GM21825 (cell line): ENCODE measurements around the gene CCDC57.
"Not testable (repeated sequence)": the region's sequence is repeated elsewhere in the genome, so short reads cannot be mapped to it uniquely, and the experiment has no call there.

Source experiments
- ATAC-seq: cut with Tn5 transposase; IDR thresholded peaks from one replicate; pipeline ENCODE4 v1.9.1; 2021; ENCODE audit warnings: mild to moderate bottlenecking, moderate library complexity; ENCODE audit not compliant: unreplicated experiment

The CCDC57 gene

GRCh38 chr17:82156284-82156925 is 56.2 kb downstream of the CCDC57 start:
- ATAC-seq: no peak

DNA sequence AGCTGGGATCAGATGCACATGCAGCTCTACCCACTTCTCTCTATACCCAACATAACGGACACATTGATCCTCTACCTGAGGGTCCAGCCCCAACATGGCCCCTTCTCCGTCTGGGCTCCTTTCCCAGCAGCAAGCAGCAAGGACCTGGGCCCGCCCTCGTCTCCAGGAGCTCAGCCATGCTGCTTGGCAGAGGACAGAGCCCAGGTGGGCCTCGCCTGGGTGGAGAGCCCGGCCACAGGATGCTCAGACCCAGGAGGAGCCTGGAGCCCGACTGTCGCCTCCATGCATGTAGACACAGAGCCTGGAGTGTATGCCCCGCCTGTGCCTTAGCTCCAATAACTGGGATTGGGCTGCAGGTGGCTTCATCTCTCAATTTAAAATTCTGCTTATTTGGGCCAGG is 57.0 kb downstream of the CCDC57 start:
- ATAC-seq: no peak

GRCh38 chr17:82154881-82155331 is 57.7 kb downstream of the CCDC57 start:
- no peak for ATAC-seq

GRCh38 chr17:82153745-82154375 is 58.8 kb downstream of the CCDC57 start:
- ATAC-seq: no peak

- ATAC-seq: no peak
Observed at GRCh38 chr17:82153295-82153691, 59.3 kb downstream of the CCDC57 start.

DNA sequence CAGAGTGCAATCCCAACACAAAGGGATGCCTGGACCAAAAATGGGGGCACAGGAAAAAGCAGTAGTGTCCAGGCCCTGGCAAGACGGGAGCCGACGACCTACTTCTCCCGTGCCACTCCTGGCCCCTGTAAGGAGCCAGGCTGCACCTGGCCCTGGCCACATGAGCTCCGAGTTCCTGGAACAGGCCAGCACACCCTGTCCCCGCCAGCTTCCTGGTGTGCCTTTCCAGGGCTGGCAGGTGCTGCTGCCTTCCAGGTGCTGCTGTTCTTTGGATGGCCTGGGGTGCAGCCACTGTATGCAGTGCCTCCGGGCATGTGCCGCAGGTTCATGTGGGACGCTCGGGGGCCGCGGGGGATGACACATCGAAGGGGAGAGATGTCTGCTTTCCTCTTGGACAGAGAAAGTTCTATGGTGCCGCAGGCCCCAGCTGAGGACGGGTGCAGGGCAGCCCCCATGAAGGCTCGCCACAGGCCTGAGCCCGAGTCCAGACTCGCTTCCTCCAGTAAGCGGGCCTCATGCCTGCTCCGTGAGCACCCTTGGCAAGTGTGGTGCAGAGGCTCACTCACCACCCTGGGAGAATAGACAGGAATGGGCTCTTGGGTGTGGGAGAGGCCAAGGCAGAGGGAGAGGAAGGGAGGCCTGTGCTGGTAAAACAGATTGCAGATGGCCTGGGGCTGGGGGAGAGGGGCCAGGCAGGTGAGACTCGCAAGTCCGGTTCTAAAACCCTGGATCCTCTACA is 59.9 kb downstream of the CCDC57 start:
- no peak for ATAC-seq

- no peak for ATAC-seq
Observed at GRCh38 chr17:82152114-82152513, 60.5 kb downstream of the CCDC57 start.

DNA sequence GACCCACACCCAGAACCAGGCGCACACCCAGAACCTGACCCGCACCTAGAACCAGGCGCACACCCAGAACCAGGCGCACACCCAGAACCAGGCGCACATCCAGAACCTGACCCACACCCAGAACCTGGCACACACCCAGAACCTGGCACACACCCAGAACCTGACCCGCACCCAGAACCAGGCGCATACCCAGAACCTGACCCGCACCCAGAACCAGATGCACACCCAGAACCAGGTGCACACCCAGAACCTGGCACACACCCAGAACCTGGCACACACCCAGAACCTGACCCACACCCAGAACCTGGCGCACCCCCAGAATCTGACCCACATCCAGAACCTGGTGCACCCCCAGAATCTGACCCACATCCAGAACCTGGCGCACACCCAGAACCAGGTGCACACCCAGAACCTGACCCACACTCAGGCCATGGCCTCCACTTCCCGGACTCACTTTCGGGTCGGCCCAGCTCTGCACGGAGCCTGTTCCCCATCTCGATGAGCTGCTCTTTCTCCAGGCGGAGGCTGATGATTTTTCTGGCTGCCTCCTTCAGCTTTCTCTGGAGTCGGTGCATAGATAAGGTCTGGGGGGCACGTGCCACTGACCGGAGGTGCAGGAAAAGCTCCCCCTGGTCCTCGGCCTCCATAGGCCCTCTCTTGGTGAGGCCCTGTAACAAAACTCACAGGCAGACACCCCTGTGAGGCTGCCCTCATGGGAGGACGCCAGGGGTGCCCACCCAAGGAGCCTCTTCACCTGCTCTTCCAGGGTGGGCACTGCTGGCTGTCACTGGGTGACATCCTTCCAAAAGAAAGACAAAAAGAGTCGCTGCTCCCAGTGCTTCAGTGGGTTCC is 61.3 kb downstream of the CCDC57 start:
- ATAC-seq: no peak

- ATAC-seq: no peak
Observed at GRCh38 chr17:82149401-82150099, 63.1 kb downstream of the CCDC57 start.

- no peak for ATAC-seq
Observed at GRCh38 chr17:82148997-82149396, 63.6 kb downstream of the CCDC57 start.

GRCh38 chr17:82148011-82148410 is 64.6 kb downstream of the CCDC57 start:
- ATAC-seq: no peak

GRCh38 chr17:82146663-82147654 is 65.7 kb downstream of the CCDC57 start:
- no peak for ATAC-seq

DNA sequence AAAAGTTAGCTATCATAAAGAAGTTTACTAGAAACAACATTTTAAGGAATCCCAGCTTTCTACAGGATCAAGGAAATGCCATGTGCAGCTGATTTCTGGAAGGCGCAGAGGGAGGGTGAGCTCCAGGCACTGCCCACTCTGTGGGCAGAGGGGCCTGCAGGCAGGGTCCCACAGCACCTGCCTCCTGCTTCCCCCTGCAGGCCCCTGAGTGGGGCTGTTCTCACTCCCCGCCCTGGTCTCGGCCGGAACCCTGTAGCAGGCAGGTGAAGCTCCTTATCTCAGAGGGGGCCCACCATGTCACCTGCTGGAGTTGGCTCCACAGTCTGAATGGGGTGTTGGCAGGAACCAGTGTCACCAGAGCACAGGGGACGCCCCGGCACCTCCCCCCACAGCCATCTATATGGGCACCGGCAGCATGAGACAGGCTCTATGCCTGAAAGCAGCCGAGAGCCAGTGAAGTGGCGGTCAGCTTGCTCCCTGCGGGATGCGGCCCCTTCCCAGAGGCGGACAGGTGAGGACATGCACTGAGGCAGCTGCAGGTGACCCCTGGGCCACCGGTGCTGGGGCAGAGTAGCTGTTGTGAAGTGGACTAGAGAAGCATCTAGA is 67.0 kb downstream of the CCDC57 start:
- no peak for ATAC-seq

DNA sequence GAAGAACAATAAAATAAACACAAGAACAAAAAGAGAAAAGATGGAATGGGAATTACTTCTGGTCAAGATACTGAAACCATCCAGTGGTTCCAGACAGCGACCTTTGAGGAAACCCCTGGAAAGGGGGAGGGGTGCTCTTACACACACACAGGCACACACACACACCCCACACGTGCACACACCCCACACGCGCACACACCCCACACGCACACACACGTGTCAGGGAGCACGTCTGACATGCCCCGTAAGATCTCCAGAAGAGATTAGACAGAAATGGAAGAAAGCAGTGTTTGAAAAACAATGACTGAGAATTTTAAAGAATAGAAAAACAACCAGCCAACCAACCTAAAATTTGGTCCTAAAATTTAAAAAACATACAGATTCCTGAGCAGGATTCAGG is 69.3 kb downstream of the CCDC57 start:
- ATAC-seq: no peak

DNA sequence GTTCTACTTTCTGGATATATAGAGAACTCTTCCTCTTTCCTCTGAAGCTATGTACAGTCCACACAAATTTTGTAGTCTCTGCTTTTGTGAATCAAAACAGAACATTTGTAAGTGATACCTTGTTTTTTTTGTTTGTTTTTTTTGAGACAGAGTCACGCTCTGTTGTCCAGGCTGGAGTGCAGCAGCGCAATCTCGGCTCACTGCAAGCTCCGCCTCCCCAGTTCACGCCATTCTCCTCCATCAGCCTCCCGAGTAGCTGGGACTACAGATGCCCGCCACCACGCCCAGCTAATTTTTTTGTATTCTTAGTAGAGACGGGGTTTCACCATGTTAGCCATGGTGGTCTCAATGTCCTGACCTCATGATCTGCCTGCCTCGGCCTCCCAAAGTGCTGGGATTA is 72.7 kb downstream of the CCDC57 start:
- ATAC-seq: not testable (repeated sequence)

GRCh38 chr17:82138511-82138992 is 74.1 kb downstream of the CCDC57 start:
- no peak for ATAC-seq

- ATAC-seq: no peak
Observed at GRCh38 chr17:82134101-82134500, 78.5 kb downstream of the CCDC57 start.

- ATAC-seq: not testable (repeated sequence)
Observed at GRCh38 chr17:82133166-82133953, 79.3 kb downstream of the CCDC57 start.
